Activated CD4-positive, alpha-beta T cell treated with anti-CD3 and anti-CD28 coated beads, Interleukin-2, amount 50 U/mL, for 1 hour (primary cell): ENCODE data around the gene CTIF.

Experiments used
- DNase-seq: peaks from one replicate; pipeline ENCODE4 v3.0.0-alpha.2; 2020

Gene CTIF

DNA sequence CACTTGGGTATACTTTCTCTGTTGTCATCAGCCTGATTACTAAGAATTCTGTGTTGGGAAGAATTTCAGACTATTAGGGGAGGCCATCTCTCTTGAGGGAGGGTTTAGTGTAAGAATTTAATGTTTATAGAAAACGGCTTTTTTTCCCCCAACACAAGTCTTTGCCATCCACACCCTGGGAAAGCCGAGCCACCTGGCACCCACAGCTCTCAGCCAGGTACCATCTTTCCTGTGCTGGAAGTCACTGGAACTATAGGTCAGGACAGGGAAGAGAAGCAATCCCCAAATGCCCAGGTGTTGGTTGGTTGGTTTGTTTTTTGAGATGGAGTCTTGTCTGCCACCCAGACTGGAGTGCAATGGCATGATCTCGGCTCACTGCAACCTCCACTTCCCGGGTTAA lies 256.9 kb downstream of the CTIF start:
- DNase-seq: no peak

DNA sequence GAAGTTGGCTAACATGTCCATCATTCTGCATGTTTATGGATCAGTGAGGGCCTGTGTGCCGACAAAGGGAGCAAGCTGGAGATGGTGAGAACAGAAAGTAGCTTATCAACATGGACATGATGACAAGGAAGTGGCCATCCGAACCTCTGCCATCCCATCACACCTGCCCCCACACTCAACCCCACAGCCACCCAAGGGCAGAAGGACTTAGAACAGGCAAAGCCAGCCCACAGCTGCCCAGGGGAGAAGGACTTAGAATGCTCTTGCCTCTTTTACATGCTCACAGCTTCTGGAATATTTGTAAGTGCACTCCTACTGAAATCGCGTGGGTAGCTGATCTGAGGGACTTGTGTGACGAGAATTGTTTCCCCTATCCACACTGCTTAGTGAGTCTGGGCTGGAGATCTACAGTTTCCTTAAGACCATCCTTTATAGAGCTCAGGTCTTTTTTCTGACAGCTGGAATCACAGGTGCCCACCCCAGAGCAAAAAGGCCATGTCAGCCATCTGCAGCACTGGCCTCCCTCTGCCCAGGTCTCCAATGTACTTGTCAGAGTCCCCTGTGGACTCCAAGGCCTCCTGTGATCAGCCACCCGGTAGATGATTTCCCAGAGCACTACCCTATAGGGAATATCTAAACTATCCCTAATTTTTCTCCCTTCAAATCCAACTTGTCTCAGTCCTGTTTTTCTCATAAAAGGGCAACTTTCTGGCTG lies 257.8 kb downstream of the CTIF start:
- no peak for DNase-seq

GRCh38 chr18:48797841-48798255 lies 259.0 kb downstream of the CTIF start:
- DNase-seq: no peak

GRCh38 chr18:48798334-48799245 lies 259.8 kb downstream of the CTIF start:
- DNase-seq: no peak

DNA sequence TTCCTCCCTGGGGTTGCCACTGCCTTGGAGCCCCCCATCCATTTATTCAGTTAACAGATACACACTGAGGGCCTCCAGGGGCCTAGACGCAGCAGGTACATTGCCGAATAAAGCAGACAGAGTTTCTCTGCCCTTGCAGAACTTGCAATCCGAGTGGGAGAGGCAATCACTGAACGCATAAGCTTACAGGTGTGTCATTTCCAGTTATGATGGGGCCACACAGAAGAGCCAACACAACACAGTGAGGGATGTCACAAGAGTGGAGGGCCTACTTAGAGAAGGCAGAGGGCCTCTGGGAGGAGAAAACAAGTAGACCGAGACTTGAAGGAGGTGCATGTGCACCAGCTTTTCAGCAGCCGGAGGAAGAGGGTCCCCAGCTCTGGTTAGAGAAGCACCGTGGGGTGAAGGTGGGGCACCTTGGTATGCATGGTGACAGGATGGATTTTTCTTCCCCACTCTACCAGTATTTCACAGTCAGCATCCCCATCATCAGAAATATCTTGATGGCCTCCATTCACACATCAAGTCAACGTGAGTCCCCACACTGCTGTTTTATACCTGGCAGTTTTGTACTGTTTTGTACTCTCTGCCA lies 261.0 kb downstream of the CTIF start:
- DNase-seq: no peak

GRCh38 chr18:48800466-48800865 lies 261.6 kb downstream of the CTIF start:
- no peak for DNase-seq

- no peak for DNase-seq
Observed at GRCh38 chr18:48800876-48801727, 262.3 kb downstream of the CTIF start.

DNA sequence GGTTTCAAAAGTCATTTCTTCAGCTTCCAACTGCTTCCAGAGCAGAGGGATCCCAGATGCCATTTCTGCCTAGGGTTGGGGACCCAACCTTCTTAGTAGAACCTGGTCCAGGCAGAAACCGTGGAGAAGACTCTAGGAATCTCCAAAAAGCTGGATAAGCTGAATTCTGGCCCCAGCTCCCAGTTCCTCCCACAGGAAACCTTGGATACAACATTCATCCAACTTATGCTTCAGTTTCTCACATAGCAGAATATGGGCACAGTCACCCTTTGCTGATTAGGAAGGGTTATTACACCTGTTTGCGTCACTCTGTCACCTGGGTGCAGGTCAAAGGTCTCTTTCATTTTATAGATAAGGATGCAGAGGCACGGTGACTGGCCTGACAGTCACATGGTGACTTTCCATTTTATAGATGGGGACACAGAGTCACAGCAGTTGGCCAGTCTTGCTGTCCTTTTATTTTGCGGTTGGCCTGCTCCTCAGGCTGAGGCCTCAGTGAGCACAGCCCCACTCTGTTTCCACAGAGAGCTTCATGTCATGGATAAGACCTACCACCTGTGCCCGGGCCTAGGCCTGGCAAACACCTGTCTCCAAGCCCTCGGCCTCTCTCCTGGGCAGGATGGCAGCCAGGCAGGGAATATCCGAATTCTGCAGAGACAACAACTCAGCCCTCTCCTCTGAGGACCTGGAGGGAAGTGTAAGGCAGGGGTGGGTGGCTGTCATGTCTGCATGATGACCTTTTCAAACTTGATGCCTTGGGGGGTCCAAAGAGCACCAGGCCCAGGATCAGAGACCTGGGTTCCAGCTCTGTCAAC lies 263.1 kb downstream of the CTIF start:
- no peak for DNase-seq

GRCh38 chr18:48802543-48803290 lies 263.9 kb downstream of the CTIF start:
- no peak for DNase-seq

- DNase-seq: no peak
Observed at GRCh38 chr18:48803518-48803917, 264.7 kb downstream of the CTIF start.

GRCh38 chr18:48803951-48804855 lies 265.4 kb downstream of the CTIF start:
- DNase-seq: no peak

- no peak for DNase-seq
Observed at GRCh38 chr18:48804856-48805610, 266.2 kb downstream of the CTIF start.

- no peak for DNase-seq
Observed at GRCh38 chr18:48805826-48806535, 267.1 kb downstream of the CTIF start.

DNA sequence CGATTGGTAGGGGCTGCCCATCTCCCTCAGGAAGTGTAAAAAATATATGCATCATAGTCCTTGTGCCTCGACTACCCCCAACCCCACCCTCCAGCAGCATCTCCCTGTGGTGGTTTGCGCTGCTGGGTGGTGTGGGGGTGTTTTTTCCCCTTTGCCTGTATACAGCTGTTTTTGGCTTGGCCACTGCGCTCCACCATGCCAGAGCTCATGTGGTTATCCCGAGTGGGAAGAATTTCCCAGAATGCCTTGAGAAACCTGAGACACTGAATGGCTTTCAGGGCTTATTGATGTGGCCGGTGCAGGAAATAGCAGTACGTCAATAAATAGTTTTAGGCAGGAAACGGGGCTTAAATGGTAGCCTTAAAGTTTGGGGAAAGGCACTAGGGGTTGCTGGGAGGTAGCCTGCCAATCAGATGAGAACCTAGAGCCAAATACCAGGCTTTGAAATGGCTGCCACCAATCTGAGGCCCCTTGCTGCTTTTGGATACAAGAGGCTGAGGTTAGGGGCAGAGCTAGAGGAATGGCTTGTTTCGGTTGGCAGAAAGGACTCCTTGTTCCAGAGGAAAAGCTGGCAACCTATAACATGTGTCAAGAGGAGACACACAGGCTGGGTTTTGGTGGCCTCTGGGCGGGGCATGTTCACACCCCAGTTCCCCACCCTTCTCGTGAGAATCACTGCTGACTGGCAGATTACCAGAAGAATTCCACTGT lies 267.9 kb downstream of the CTIF start:
- DNase-seq: no peak

- no peak for DNase-seq
Observed at GRCh38 chr18:48808476-48808875, 269.6 kb downstream of the CTIF start.

DNA sequence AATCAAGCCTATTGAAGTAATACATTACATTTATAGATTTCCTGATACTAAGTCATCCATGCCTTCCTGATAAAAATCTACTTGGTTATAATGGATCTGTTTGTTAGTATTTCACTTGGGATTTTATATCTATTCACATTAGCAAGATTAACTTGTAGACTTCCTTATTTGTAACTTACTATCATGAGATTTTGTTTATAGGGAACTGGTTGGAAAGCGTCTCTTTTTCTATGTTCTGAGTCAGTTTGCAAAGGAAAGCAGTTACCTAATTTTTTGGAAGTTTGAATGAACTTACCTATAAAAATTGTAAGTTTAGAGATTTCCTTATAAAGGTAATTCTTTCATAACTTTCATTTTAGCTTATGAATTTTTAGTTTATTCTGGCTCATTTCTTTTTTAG lies 270.5 kb downstream of the CTIF start:
- no peak for DNase-seq

GRCh38 chr18:48810805-48811204 lies 272.0 kb downstream of the CTIF start:
- DNase-seq: no peak

- no peak for DNase-seq
Observed at GRCh38 chr18:48811401-48811800, 272.6 kb downstream of the CTIF start.
